ENCODE results near the gene ZNF668. TPM values are rescaled to one million over a fixed set of nuclear protein-coding genes. Genes with fewer than 3 reads are reported as not detected.
A peak's percentile ranks its signal among the peaks of the same experiment; 100 is the strongest.

The ZNF668 gene
- total and polyA plus RNA-seq, 2 experiments from 2014 or later, result 6.2 to 13.1 TPM

- H3K9me2 ChIP-seq (ENCODE audit: insufficient read depth), result no peaks in the 10 kb centered on the region
- H3K79me2 ChIP-seq (replicated peaks; ENCODE audit: insufficient read depth), result no peaks in the 10 kb centered on the region
- peak; percentile 20 for ATAC-seq
- H3K4me1 Mint-ChIP-seq, result peaks cover 9% of the 10 kb centered on the region; the same call in 1 of the 3 replicates
- TF ChIP-seq EZH2phosphoT487 (IDR thresholded peaks at IDR 0.05; ENCODE audit: unreplicated experiment) (no peak), ZNF331 (CRISPR knock-in tag; IDR thresholded peaks at IDR 0.05; ENCODE audit: low read depth) (no peak), STAT1 (IDR thresholded peaks at IDR 0.05; ENCODE audit: unreplicated experiment) (no peak), ETS1 (IDR thresholded peaks at IDR 0.05) (no peak), ZNF462 (CRISPR knock-in tag; IDR thresholded peaks at IDR 0.05) (no peak), REST (IDR thresholded peaks at IDR 0.05; ENCODE audit: unreplicated experiment) (no peak), NANOG (IDR thresholded peaks at IDR 0.05; ENCODE audit: borderline replicate concordance) (no peak), ZNF114 (CRISPR knock-in tag; IDR thresholded peaks at IDR 0.05) (no peak), EZH2 (IDR thresholded peaks at IDR 0.05; ENCODE audit: low read depth, unreplicated experiment) (no peak), POLR2AphosphoS5 (IDR thresholded peaks at IDR 0.05; ENCODE audit: low read depth) (no peak; the same call in 1 of the 2 replicates), CREB1 (CRISPR knock-in tag; IDR thresholded peaks at IDR 0.05; ENCODE audit: low read depth) (no peak), JUNB (IDR thresholded peaks at IDR 0.05; ENCODE audit: unreplicated experiment) (no peak)
- TF ChIP-seq, protein P1, sequence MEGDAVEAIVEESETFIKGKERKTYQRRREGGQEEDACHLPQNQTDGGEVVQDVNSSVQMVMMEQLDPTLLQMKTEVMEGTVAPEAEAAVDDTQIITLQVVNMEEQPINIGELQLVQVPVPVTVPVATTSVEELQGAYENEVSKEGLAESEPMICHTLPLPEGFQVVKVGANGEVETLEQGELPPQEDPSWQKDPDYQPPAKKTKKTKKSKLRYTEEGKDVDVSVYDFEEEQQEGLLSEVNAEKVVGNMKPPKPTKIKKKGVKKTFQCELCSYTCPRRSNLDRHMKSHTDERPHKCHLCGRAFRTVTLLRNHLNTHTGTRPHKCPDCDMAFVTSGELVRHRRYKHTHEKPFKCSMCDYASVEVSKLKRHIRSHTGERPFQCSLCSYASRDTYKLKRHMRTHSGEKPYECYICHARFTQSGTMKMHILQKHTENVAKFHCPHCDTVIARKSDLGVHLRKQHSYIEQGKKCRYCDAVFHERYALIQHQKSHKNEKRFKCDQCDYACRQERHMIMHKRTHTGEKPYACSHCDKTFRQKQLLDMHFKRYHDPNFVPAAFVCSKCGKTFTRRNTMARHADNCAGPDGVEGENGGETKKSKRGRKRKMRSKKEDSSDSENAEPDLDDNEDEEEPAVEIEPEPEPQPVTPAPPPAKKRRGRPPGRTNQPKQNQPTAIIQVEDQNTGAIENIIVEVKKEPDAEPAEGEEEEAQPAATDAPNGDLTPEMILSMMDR (conservative IDR thresholded peaks at IDR 0.05; ENCODE audit: low read depth in 2 of 2), result no peak
- peak overlapping the region; percentile 96; the same call in 1 of the 2 replicates for H2AFZ ChIP-seq
- no peak overlapping the region for H3K27ac ChIP-seq (ENCODE audit: low read depth)
- no peaks in the 10 kb centered on the region for H3K36me3 ChIP-seq (ENCODE audit: insufficient read depth)
- peaks cover 18% of the 10 kb centered on the region for H3K27me3 Mint-ChIP-seq (ENCODE audit: insufficient read depth, low read depth, poor library complexity)
- no peak overlapping the region for H3K27ac Mint-ChIP-seq
- peaks cover 12% of the 10 kb centered on the region; the same call in 1 of the 2 replicates for H3F3A ChIP-seq (replicated peaks; ENCODE audit: low read depth)
- peak overlapping the region; percentile 87 for H3K4me3 ChIP-seq
- DNase-seq (ENCODE audit: low spot score), result peak; percentile 43
- H3K4me3 Mint-ChIP-seq, result peak overlapping the region; percentile 77
- no peaks in the 10 kb centered on the region for H3K27me3 ChIP-seq (ENCODE audit: insufficient read depth)
- H3K4me1 ChIP-seq (ENCODE audit: insufficient read depth), result peaks cover 6% of the 10 kb centered on the region; the same call in 1 of the 2 replicates
- peaks cover 4% of the 10 kb centered on the region for H3K9me3 Mint-ChIP-seq
- peak overlapping the region; percentile 87 for H3K4me2 ChIP-seq
- peaks cover 7% of the 10 kb centered on the region for H4K20me1 ChIP-seq (replicated peaks; ENCODE audit: insufficient read depth)
- H3K36me3 Mint-ChIP-seq (ENCODE audit: low read depth), result peaks cover 23% of the 10 kb centered on the region
Observed at GRCh38 chr16:31108794-31109558, 34.9 kb upstream of the ZNF668 start.
